CD4-positive, alpha-beta memory T cell (primary cell): ENCODE data around the gene WFIKKN1. TPM values are rescaled to one million over a fixed set of nuclear protein-coding genes. Genes with fewer than 3 reads are reported as not detected.

Experiments
- CTCF ChIA-PET: fragments of 350-600 bp; sonication (Branson Sonifier 250); formaldehyde crosslinking; loops from one replicate; lab custom pipeline; 2021; ENCODE audit warnings: inconsistent platforms; ENCODE audit not compliant: partially characterized antibody; lab: Charles Lee
- POLR2A ChIA-PET: fragments of 350-600 bp; sonication (Branson Sonifier 250); formaldehyde crosslinking; loops from one replicate; lab custom pipeline; 2021; ENCODE audit not compliant: partially characterized antibody; lab: Charles Lee
- DNase-seq, 5 donors: peaks; one replicate each; pipeline versions ENCODE4 v3.0.0 to v3.0.0-alpha.2; 2020 to 2022; ENCODE audit warnings: mixed read lengths in 1 of 5
- H3K27ac ChIP-seq: one replicate; pipeline ENCODE4 v1.7.0; 2013; ENCODE audit warnings: low read depth, low read length
- H3K27me3 ChIP-seq: 2 replicates; pipeline ENCODE4 v1.7.0; 2013; ENCODE audit warnings: mild to moderate bottlenecking, low read length, moderate library complexity; ENCODE audit not compliant: insufficient read depth
- H3K36me3 ChIP-seq: 2 replicates; pipeline ENCODE4 v1.7.0; 2013; ENCODE audit warnings: mild to moderate bottlenecking, low read length, moderate library complexity; ENCODE audit not compliant: insufficient read depth
- H3K4me1 ChIP-seq: 2 replicates; pipeline ENCODE4 v1.7.0; 2013; ENCODE audit warnings: mild to moderate bottlenecking, low read length, moderate library complexity; ENCODE audit not compliant: insufficient read depth
- H3K4me3 ChIP-seq, 2 donors: one replicate each; pipeline ENCODE4 v1.7.0; 2013; ENCODE audit warnings: low read length in 2 of 2, mild to moderate bottlenecking in 1 of 2
- H3K9me3 ChIP-seq, 2 donors: one replicate each; pipeline ENCODE4 v1.7.0; 2013; ENCODE audit warnings: low read length in 2 of 2, control low read depth in 1 of 2; ENCODE audit not compliant: control insufficient read depth in 1 of 2
- H3K27ac Mint-ChIP-seq, 7 donors: one replicate each; pipeline ENCODE4 v1.8.0; 2020 to 2021; ENCODE audit warnings: mixed read lengths in 7 of 7, mild to moderate bottlenecking in 6 of 7, inconsistent platforms in 3 of 7, moderate library complexity in 3 of 7
- H3K27me3 Mint-ChIP-seq, 2 donors: one replicate each; pipeline ENCODE4 v1.8.0; 2020 to 2021; ENCODE audit warnings: mixed read lengths in 2 of 2
- H3K36me3 Mint-ChIP-seq, 2 donors: one replicate each; pipeline ENCODE4 v1.8.0; 2020 to 2021; ENCODE audit warnings: mixed read lengths in 2 of 2, inconsistent platforms in 1 of 2, mild to moderate bottlenecking in 1 of 2
- H3K4me1 Mint-ChIP-seq, 4 donors: one replicate each; pipeline ENCODE4 v1.8.0; 2020 to 2021; ENCODE audit warnings: mixed read lengths in 4 of 4, mild to moderate bottlenecking in 1 of 4
- H3K4me3 Mint-ChIP-seq, 8 donors: one replicate each; pipeline ENCODE4 v1.8.0; 2020 to 2021; ENCODE audit warnings: mixed read lengths in 8 of 8, mild to moderate bottlenecking in 7 of 8, moderate library complexity in 6 of 8, inconsistent platforms in 3 of 8
- H3K9me3 Mint-ChIP-seq, 8 donors: one replicate each; pipeline ENCODE4 v1.8.0; 2020 to 2021; ENCODE audit warnings: mixed read lengths in 8 of 8, mild to moderate bottlenecking in 5 of 8, inconsistent platforms in 3 of 8, moderate library complexity in 1 of 8
- intact Hi-C: fragments of 100-400 bp; cut with micrococcal nuclease; formaldehyde crosslinking; loops from one replicate; pipeline ENCODE4 v1.15.1; 2023
- polyA plus RNA-seq, 2 donors: library from polyadenylated mRNA; unstranded; fragments of 300-500 nt; fragmentation: Illumina TruSeq; gene quantifications; one replicate each; pipeline ENCODE4 v1.2.3, GENCODE V29; 2021
- total RNA-seq, 2 experiments: library from RNA; stranded (reverse); gene quantifications; one replicate each; pipeline ENCODE4 v1.2.3, GENCODE V29; 2021

The WFIKKN1 gene
- total and polyA plus RNA-seq, 4 experiments from 2014 or later = 0.09 to 0.86 (median 0.67) TPM; not detected in 1

DNA sequence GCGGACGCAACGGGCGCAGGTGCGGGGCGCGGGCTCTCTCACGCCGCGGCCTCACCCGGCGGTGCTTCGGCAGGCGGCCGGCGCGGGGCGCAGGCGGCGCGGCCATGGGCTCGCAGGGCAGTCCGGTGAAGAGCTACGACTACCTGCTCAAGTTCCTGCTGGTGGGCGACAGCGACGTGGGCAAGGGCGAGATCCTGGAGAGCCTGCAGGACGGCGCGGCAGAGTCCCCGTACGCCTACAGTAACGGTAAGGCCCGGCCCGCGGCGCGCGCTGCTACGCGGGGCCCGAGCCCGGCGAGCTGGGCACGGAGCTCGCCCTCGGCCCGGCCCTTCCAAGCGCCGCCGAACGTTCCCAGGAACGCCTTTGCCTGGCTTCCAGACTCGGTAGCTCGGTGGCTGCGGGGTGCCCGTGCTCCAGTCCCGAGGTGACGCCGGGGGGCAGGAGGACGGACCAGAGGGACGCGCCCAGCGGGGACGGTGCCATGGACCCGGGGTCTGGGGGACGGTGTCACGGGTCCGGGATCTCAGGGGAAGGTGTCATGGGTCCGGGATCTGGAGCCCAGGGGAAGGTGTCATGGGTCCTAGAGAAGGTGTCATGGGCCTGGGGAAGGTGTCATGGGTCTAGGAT is 40.5 kb upstream of the WFIKKN1 start:
- H3K27ac Mint-ChIP-seq = peak overlapping the region; percentile 61 to 94 (median 89)
- DNase-seq = peak in 1 of 5 donors; percentile 43
- intact Hi-C loops = no loop called here
- peaks cover 0 to 2% (median 0%) of the 10 kb centered on the region in 8 donors for H3K9me3 Mint-ChIP-seq
- peaks cover 0 to 13% of the 10 kb centered on the region in 2 donors for H3K36me3 Mint-ChIP-seq
- peak overlapping the region; percentile 86 to 93 (median 88) for H3K4me3 Mint-ChIP-seq
- H3K4me1 Mint-ChIP-seq = peaks cover 16 to 59% (median 33%) of the 10 kb centered on the region in 4 donors
- Histone ChIP-seq H3K27me3 (no peaks in the 10 kb centered on the region), H3K9me3 (no peaks in the 10 kb centered on the region), H3K27ac (peak overlapping the region; percentile 62), H3K4me1 (peaks cover 27% of the 10 kb centered on the region), H3K36me3 (no peaks in the 10 kb centered on the region), H3K4me3 (peak overlapping the region; percentile 42 to 70)
- no peaks in the 10 kb centered on the region for H3K27me3 Mint-ChIP-seq
- ChIA-PET POLR2A (interaction anchor here (0.8 to 1.2 kb wide), 5 partner anchors 11 to 188 kb away, joined by 3 to 13 read pairs (median 4); partner anchors contain the start of genes DECR2, METTL26 and NHLRC4), CTCF (interaction anchor here (0.6 kb wide), 1 partner anchor 459 kb away, joined by 3 read pairs; no protein-coding TSS in a partner anchor)

- Histone ChIP-seq H3K27me3 (no peaks in the 10 kb centered on the region), H3K27ac (peak overlapping the region; percentile 62), H3K36me3 (no peaks in the 10 kb centered on the region), H3K4me3 (peak overlapping the region; percentile 42 to 70), H3K4me1 (peaks cover 27% of the 10 kb centered on the region), H3K9me3 (no peaks in the 10 kb centered on the region)
- H3K27me3 Mint-ChIP-seq = no peaks in the 10 kb centered on the region
- peaks cover 16 to 59% (median 33%) of the 10 kb centered on the region in 4 donors for H3K4me1 Mint-ChIP-seq
- ChIA-PET POLR2A (interaction anchor here (0.8 to 1.2 kb wide), 4 partner anchors 22 to 189 kb away, joined by 3 to 13 read pairs (median 4); partner anchors contain the start of genes DECR2, METTL26 and NHLRC4), CTCF (interaction anchor here (0.6 kb wide), 1 partner anchor 460 kb away, joined by 3 read pairs; no protein-coding TSS in a partner anchor)
- peak overlapping the region; percentile 86 to 93 (median 88) for H3K4me3 Mint-ChIP-seq
- peaks cover 0 to 2% (median 0%) of the 10 kb centered on the region in 8 donors for H3K9me3 Mint-ChIP-seq
- peaks cover 0 to 13% of the 10 kb centered on the region in 2 donors for H3K36me3 Mint-ChIP-seq
- peak overlapping the region; percentile 61 to 94 (median 89) for H3K27ac Mint-ChIP-seq
- intact Hi-C loops = no loop called here
- no peak for DNase-seq
Measured at GRCh38 chr16:590815-591200, 40.0 kb upstream of the WFIKKN1 start.

- Mint-ChIP-seq H3K4me1 (peaks cover 19 to 59% (median 34%) of the 10 kb centered on the region in 4 donors), H3K36me3 (peaks cover 0 to 16% of the 10 kb centered on the region in 2 donors), H3K9me3 (peaks cover 0 to 2% (median 0%) of the 10 kb centered on the region in 8 donors), H3K27me3 (no peaks in the 10 kb centered on the region), H3K27ac (peak overlapping the region; percentile 29 to 94 (median 89)), H3K4me3 (peak overlapping the region; percentile 86 to 93 (median 88))
- peak overlapping the region in 1 of 2 donors; percentile 70 for H3K4me3 ChIP-seq
- H3K36me3 ChIP-seq = peaks cover 3% of the 10 kb centered on the region
- H3K9me3 ChIP-seq = no peaks in the 10 kb centered on the region
- DNase-seq = no peak
- peaks cover 27% of the 10 kb centered on the region for H3K4me1 ChIP-seq
- CTCF ChIA-PET = no interaction called here
- no peaks in the 10 kb centered on the region for H3K27me3 ChIP-seq
- no peak overlapping the region for H3K27ac ChIP-seq
- intact Hi-C loops = no loop called here
- POLR2A ChIA-PET = interaction anchor here (0.7 kb wide), 1 partner anchor 95 kb away, joined by 3 read pairs; no protein-coding TSS in a partner anchor
Measured at GRCh38 chr16:591231-591630, 39.6 kb upstream of the WFIKKN1 start.

GRCh38 chr16:591892-592517 is 38.8 kb upstream of the WFIKKN1 start:
- peak overlapping the region; percentile 12 to 93 (median 50) for H3K4me3 Mint-ChIP-seq
- CTCF ChIA-PET = no interaction called here
- H3K27ac Mint-ChIP-seq = peak overlapping the region in 1 of 7 donors; percentile 71

GRCh38 chr16:592518-593306 is 38.1 kb upstream of the WFIKKN1 start:
- intact Hi-C loops = no loop called here
- no peak overlapping the region for H3K27ac ChIP-seq
- Mint-ChIP-seq H3K4me3 (no peak overlapping the region), H3K27ac (peak overlapping the region in 1 of 7 donors; percentile 37), H3K9me3 (peaks cover 0 to 5% (median 0%) of the 10 kb centered on the region in 8 donors), H3K4me1 (peaks cover 22 to 54% (median 32%) of the 10 kb centered on the region in 4 donors), H3K27me3 (no peaks in the 10 kb centered on the region), H3K36me3 (peaks cover 3 to 22% of the 10 kb centered on the region in 2 donors)
- CTCF ChIA-PET = no interaction called here
- H3K9me3 ChIP-seq = no peaks in the 10 kb centered on the region
- H3K36me3 ChIP-seq = peaks cover 4% of the 10 kb centered on the region
- H3K4me3 ChIP-seq = no peak overlapping the region
- POLR2A ChIA-PET = no interaction called here
- no peaks in the 10 kb centered on the region for H3K27me3 ChIP-seq
- H3K4me1 ChIP-seq = peaks cover 23% of the 10 kb centered on the region
- peak in 1 of 5 donors; percentile 4 for DNase-seq

More at GRCh38 chr16:591892-592517, 38.8 kb upstream of the WFIKKN1 start:
- POLR2A ChIA-PET = interaction anchor here (0.7 kb wide), 1 partner anchor 96 kb away, joined by 3 read pairs; no protein-coding TSS in a partner anchor
- Histone ChIP-seq H3K9me3 (no peaks in the 10 kb centered on the region), H3K36me3 (peaks cover 4% of the 10 kb centered on the region), H3K4me3 (no peak overlapping the region), H3K27me3 (no peaks in the 10 kb centered on the region), H3K4me1 (peaks cover 27% of the 10 kb centered on the region), H3K27ac (no peak overlapping the region)
- DNase-seq = no peak
- Mint-ChIP-seq H3K36me3 (peaks cover 2 to 21% of the 10 kb centered on the region in 2 donors), H3K4me1 (peaks cover 23 to 59% (median 35%) of the 10 kb centered on the region in 4 donors), H3K27me3 (no peaks in the 10 kb centered on the region), H3K9me3 (peaks cover 0 to 5% (median 0%) of the 10 kb centered on the region in 8 donors)
- intact Hi-C loops = no loop called here

GRCh38 chr16:593406-593805 is 37.4 kb upstream of the WFIKKN1 start:
- Histone ChIP-seq H3K27me3 (no peaks in the 10 kb centered on the region), H3K27ac (no peak overlapping the region), H3K4me1 (peaks cover 16% of the 10 kb centered on the region), H3K4me3 (no peak overlapping the region), H3K9me3 (no peaks in the 10 kb centered on the region), H3K36me3 (peaks cover 4% of the 10 kb centered on the region)
- ChIA-PET CTCF (no interaction called here), POLR2A (no interaction called here)
- Mint-ChIP-seq H3K27me3 (no peaks in the 10 kb centered on the region), H3K4me1 (peaks cover 22 to 47% (median 27%) of the 10 kb centered on the region in 4 donors), H3K36me3 (peaks cover 3 to 22% of the 10 kb centered on the region in 2 donors), H3K4me3 (peak overlapping the region in 5 of 8 donors; percentile 24 to 59 (median 39)), H3K27ac (peak overlapping the region in 2 of 7 donors; percentile 18 to 70), H3K9me3 (peaks cover 0 to 5% (median 0%) of the 10 kb centered on the region in 8 donors)
- intact Hi-C loops = no loop called here
- no peak for DNase-seq
